Stimulated activated CD8-positive, alpha-beta memory T cell treated with anti-CD3 and anti-CD28 coated beads, Interleukin-12 subunit alpha, Interleukin-12 subunit beta, amount 100 ng/mL, for 24 hours (primary cell): Measurements from ENCODE around the gene BCR.

Experiments
- DNase-seq: peaks from one replicate; pipeline ENCODE4 v3.0.0-alpha.2; 2020; ENCODE audit errors: extremely low read depth

BCR gene

GRCh38 chr22:23151827-23152226 lies 28.5 kb upstream of the BCR start:
- no peak for DNase-seq

- no peak for DNase-seq
Measured at GRCh38 chr22:23152238-23153114, 27.8 kb upstream of the BCR start.

- no peak for DNase-seq
Measured at GRCh38 chr22:23153994-23154393, 26.3 kb upstream of the BCR start.

GRCh38 chr22:23154461-23154860 lies 25.8 kb upstream of the BCR start:
- no peak for DNase-seq

- no peak for DNase-seq
Measured at GRCh38 chr22:23155143-23155542, 25.2 kb upstream of the BCR start.

- no peak for DNase-seq
Measured at GRCh38 chr22:23155831-23156230, 24.5 kb upstream of the BCR start.

- no peak for DNase-seq
Measured at GRCh38 chr22:23156286-23156685, 24.0 kb upstream of the BCR start.

- no peak for DNase-seq
Measured at GRCh38 chr22:23157560-23158515, 22.5 kb upstream of the BCR start.

- no peak for DNase-seq
Measured at GRCh38 chr22:23158516-23159290, 21.6 kb upstream of the BCR start.

GRCh38 chr22:23159291-23159630 lies 21.0 kb upstream of the BCR start:
- DNase-seq = no peak

- DNase-seq = no peak
Measured at GRCh38 chr22:23161029-23161428, 19.3 kb upstream of the BCR start.

- DNase-seq = no peak
Measured at GRCh38 chr22:23161574-23161973, 18.7 kb upstream of the BCR start.

- no peak for DNase-seq
Measured at GRCh38 chr22:23163665-23164064, 16.6 kb upstream of the BCR start.

- DNase-seq = no peak
Measured at GRCh38 chr22:23164091-23164490, 16.2 kb upstream of the BCR start.

GRCh38 chr22:23166042-23166831 lies 14.1 kb upstream of the BCR start:
- no peak for DNase-seq

- DNase-seq = no peak
Measured at GRCh38 chr22:23166841-23167616, 13.3 kb upstream of the BCR start.

GRCh38 chr22:23168391-23169042 lies 11.8 kb upstream of the BCR start:
- DNase-seq = no peak

- no peak for DNase-seq
Measured at GRCh38 chr22:23169043-23169406, 11.3 kb upstream of the BCR start.

GRCh38 chr22:23175817-23176644 lies 4.3 kb upstream of the BCR start:
- no peak for DNase-seq
